HepG2 (cell line): ENCODE data around the gene PTPRH. TPM values are rescaled to one million over a fixed set of nuclear protein-coding genes. Genes with fewer than 3 reads are reported as not detected.

ENCODE experiments used
- ADNP ChIP-seq: sonication (generic); formaldehyde crosslinking; IDR thresholded peaks from 2 replicates; pipeline ENCODE4 v1.4.0; 2020; ENCODE audit warnings: missing genetic modification reagents
- ARID2 ChIP-seq: sonication (generic); formaldehyde crosslinking; IDR thresholded peaks from 2 replicates; pipeline ENCODE4 v1.8.1; 2022; ENCODE audit warnings: mild to moderate bottlenecking, missing genetic modification reagents, borderline replicate concordance
- ATF3 ChIP-seq: sonication (generic); formaldehyde crosslinking; IDR thresholded peaks from 2 replicates; pipeline ENCODE4 v1.4.0; 2020; ENCODE audit warnings: missing genetic modification reagents
- CREM ChIP-seq, 2 experiments: sonication (generic) in 1 of 2; formaldehyde crosslinking in 1 of 2; IDR thresholded peaks; 2 replicates each; pipeline versions ENCODE4 v1.4.0 to v1.6.1; 2016 to 2020; ENCODE audit warnings: antibody characterized with exemption in 1 of 2, mild to moderate bottlenecking in 1 of 2, missing genetic modification reagents in 1 of 2
- DNMT1 ChIP-seq: sonication (generic); formaldehyde crosslinking; IDR thresholded peaks from 2 replicates; pipeline ENCODE4 v1.5.1; 2020; ENCODE audit warnings: mild to moderate bottlenecking, missing genetic modification reagents
- GZF1 ChIP-seq: sonication (generic); formaldehyde crosslinking; IDR thresholded peaks from 2 replicates; pipeline ENCODE4 v1.5.1; 2020; ENCODE audit warnings: mild to moderate bottlenecking, missing genetic modification reagents
- NFATC3 ChIP-seq: sonication (generic); formaldehyde crosslinking; IDR thresholded peaks from 2 replicates; pipeline ENCODE4 v1.5.1; 2020; ENCODE audit warnings: mild to moderate bottlenecking, missing genetic modification reagents
- NFRKB ChIP-seq: fragments of 450-650 bp; IDR thresholded peaks from 2 replicates; pipeline ENCODE4 v1.6.1; 2017
- PRDM10 ChIP-seq: sonication (generic); formaldehyde crosslinking; IDR thresholded peaks from 2 replicates; pipeline ENCODE4 v1.4.0; 2020; ENCODE audit warnings: low read depth, missing genetic modification reagents
- RBM22 ChIP-seq: fragments of 200-400 bp; formaldehyde crosslinking; optimal IDR thresholded peaks from 2 replicates; pipeline ENCODE3; 2017; ENCODE audit warnings: mild to moderate bottlenecking, low read length, moderate library complexity
- SIX4 ChIP-seq: sonication (generic); formaldehyde crosslinking; IDR thresholded peaks from 2 replicates; pipeline ENCODE4 v1.4.0; 2020; ENCODE audit warnings: missing genetic modification reagents
- TIGD3 ChIP-seq: sonication (generic); formaldehyde crosslinking; IDR thresholded peaks from 2 replicates; pipeline ENCODE4 v1.5.1; 2020; ENCODE audit warnings: mild to moderate bottlenecking, missing genetic modification reagents, borderline replicate concordance
- TMF1 ChIP-seq: sonication (generic); formaldehyde crosslinking; IDR thresholded peaks from 2 replicates; pipeline ENCODE4 v1.8.1; 2022; ENCODE audit warnings: low read depth, missing genetic modification reagents
- U2AF2 ChIP-seq: fragments of 200-400 bp; formaldehyde crosslinking; IDR thresholded peaks from 2 replicates; pipeline ENCODE4 v1.6.1; 2017; ENCODE audit warnings: low read depth, mild to moderate bottlenecking, low read length
- ZBTB3 ChIP-seq: sonication (generic); formaldehyde crosslinking; IDR thresholded peaks from 2 replicates; pipeline ENCODE4 v1.4.0; 2020; ENCODE audit warnings: low read depth, mild to moderate bottlenecking, moderate library complexity, missing genetic modification reagents, borderline replicate concordance
- ZEB1 ChIP-seq: IDR thresholded peaks from 2 replicates; pipeline ENCODE4 v1.6.1; 2012; ENCODE audit warnings: mild to moderate bottlenecking, low read depth, inconsistent platforms; ENCODE audit not compliant: insufficient replicate concordance
- ZFP90 ChIP-seq: sonication (generic); formaldehyde crosslinking; IDR thresholded peaks from 2 replicates; pipeline ENCODE4 v1.8.0; 2022; ENCODE audit warnings: missing genetic modification reagents, mild to moderate bottlenecking, inconsistent platforms, borderline replicate concordance
- ZNF101 ChIP-seq: sonication (generic); formaldehyde crosslinking; IDR thresholded peaks from 2 replicates; pipeline ENCODE4 v1.4.0; 2020; ENCODE audit warnings: mild to moderate bottlenecking, low read depth, missing genetic modification reagents, borderline replicate concordance
- ZNF207 ChIP-seq: fragments of 450-650 bp; IDR thresholded peaks from 2 replicates; pipeline ENCODE4 v1.6.1; 2016; ENCODE audit warnings: antibody characterized with exemption, borderline replicate concordance
- ZNF337 ChIP-seq: sonication (generic); formaldehyde crosslinking; IDR thresholded peaks from 2 replicates; pipeline ENCODE4 v1.5.1; 2020; ENCODE audit warnings: missing genetic modification reagents, low read depth, mild to moderate bottlenecking, borderline replicate concordance
- ZSCAN30 ChIP-seq: sonication (generic); formaldehyde crosslinking; IDR thresholded peaks from 2 replicates; pipeline ENCODE4 v1.5.0; 2020; ENCODE audit warnings: mild to moderate bottlenecking, missing genetic modification reagents
- ZSCAN5A ChIP-seq: sonication (generic); formaldehyde crosslinking; IDR thresholded peaks from 2 replicates; pipeline ENCODE4 v1.8.0; 2022; ENCODE audit warnings: mild to moderate bottlenecking, missing genetic modification reagents, borderline replicate concordance
- polyA plus RNA-seq, 8 experiments: library from polyadenylated mRNA; depleted of rRNA in 3 of 8; stranded (reverse) in 7 of 8; unstranded in 1 of 8; fragments of >200 nt; fragmentation: Illumina TruSeq in 4 of 8; extraction: Trizol in 4 of 8; gene quantifications; 2 replicates each; pipeline versions ENCODE4 v1.2.1 to v1.2.3, GENCODE V29; 2011 to 2016; ENCODE audit warnings: low read depth in 4 of 8, missing spikeins in 1 of 8, mixed read lengths in 1 of 8; ENCODE audit not compliant: insufficient read depth in 1 of 8
- total RNA-seq, 5 experiments: library from RNA; depleted of rRNA; stranded (reverse); fragments of >200 nt; fragmentation: Illumina TruSeq; extraction: Trizol; gene quantifications; 2 replicates each; pipeline ENCODE4 v1.2.3, GENCODE V29; 2016; ENCODE audit warnings: low read depth in 1 of 5

Gene PTPRH
- total and polyA plus RNA-seq, 2 of the 13 experiments (the other 11 are each of a cell fraction or from before 2014, with no cell fraction given): 14.7 to 125 TPM

GRCh38 chr19:55206664-55207500 lies 2.4 kb downstream of the PTPRH start (continued):
- TF ChIP-seq TIGD3 (CRISPR knock-in tag) (no peak), ZNF337 (CRISPR knock-in tag) (peak; percentile 86; the same call in 1 of the 2 replicates), TMF1 (CRISPR knock-in tag) (peak; percentile 26; the same call in 1 of the 2 replicates), U2AF2 (no peak), NFRKB (no peak), RBM22 (no peak), ARID2 (0 out of 2 replicates have a peak, but pooled peaks have one; percentile 85), NFATC3 (no peak), ZNF207 (no peak), ZFP90 (peak; percentile 93), PRDM10 (CRISPR knock-in tag) (peak; percentile 28; the same call in 1 of the 2 replicates), CREM (IDR thresholded peaks at IDR 0.05) (peak; percentile 85), CREM (CRISPR knock-in tag; IDR thresholded peaks at IDR 0.05) (no peak), ADNP (CRISPR knock-in tag) (no peak), SIX4 (CRISPR knock-in tag) (peak; percentile 49; the same call in 1 of the 2 replicates), ZSCAN30 (CRISPR knock-in tag) (no peak), ATF3 (CRISPR knock-in tag) (peak; percentile 99), DNMT1 (CRISPR knock-in tag) (no peak), GZF1 (CRISPR knock-in tag) (no peak), ZEB1 (no peak), ZBTB3 (CRISPR knock-in tag) (no peak), ZNF101 (CRISPR knock-in tag) (no peak), ZSCAN5A (CRISPR knock-in tag) (peak; percentile 72; the same call in 1 of the 2 replicates)
